Adipocyte (in vitro differentiated cells): ENCODE results near the gene FOXF1.

Source experiments
- DNase-seq: peaks from one replicate; pipeline ENCODE4 v3.0.0-alpha.2; 2015; ENCODE audit warnings: low read depth
- H3K27me3 ChIP-seq: replicated peaks from 2 replicates; pipeline ENCODE4 v1.7.0; 2013; ENCODE audit warnings: mild to moderate bottlenecking, low read length, moderate library complexity; ENCODE audit not compliant: control insufficient read depth, insufficient read depth
- H3K36me3 ChIP-seq: 2 replicates; pipeline ENCODE4 v1.7.0; 2013; ENCODE audit warnings: low read length, mild to moderate bottlenecking, moderate library complexity; ENCODE audit not compliant: control insufficient read depth, insufficient read depth, severe bottlenecking
- H3K4me1 ChIP-seq: 2 replicates; pipeline ENCODE4 v1.7.0; 2013; ENCODE audit warnings: mild to moderate bottlenecking, low read length, moderate library complexity; ENCODE audit not compliant: control insufficient read depth, insufficient read depth
- H3K4me3 ChIP-seq: 2 replicates; pipeline ENCODE4 v1.7.0; 2013; ENCODE audit warnings: mild to moderate bottlenecking, low read length, moderate library complexity
- H3K9ac ChIP-seq: 2 replicates; pipeline ENCODE4 v1.7.0; 2013; ENCODE audit warnings: mild to moderate bottlenecking, low read length, moderate library complexity
- H3K9me3 ChIP-seq: 2 replicates; pipeline ENCODE4 v1.7.0; 2013; ENCODE audit warnings: mild to moderate bottlenecking, low read length, moderate library complexity; ENCODE audit not compliant: control insufficient read depth

The FOXF1 gene

GRCh38 chr16:86494039-86494564 lies 16.2 kb upstream of the FOXF1 start:
- peaks cover 89% of the 10 kb centered on the region for H3K27me3 ChIP-seq
- H3K4me1 ChIP-seq = peaks cover 5% of the 10 kb centered on the region

GRCh38 chr16:86494565-86495356 lies 15.6 kb upstream of the FOXF1 start:
- H3K27me3 ChIP-seq = peaks cover 89% of the 10 kb centered on the region
- no peaks in the 10 kb centered on the region for H3K36me3 ChIP-seq
- no peak overlapping the region for H3K4me3 ChIP-seq
- DNase-seq = no peak
- H3K9me3 ChIP-seq = peaks cover 3% of the 10 kb centered on the region
- H3K4me1 ChIP-seq = peaks cover 8% of the 10 kb centered on the region
- no peak overlapping the region for H3K9ac ChIP-seq

More at GRCh38 chr16:86494039-86494564, 16.2 kb upstream of the FOXF1 start:
- Histone ChIP-seq H3K36me3 (no peaks in the 10 kb centered on the region), H3K9ac (no peak overlapping the region), H3K4me3 (no peak overlapping the region), H3K9me3 (peaks cover 10% of the 10 kb centered on the region)
- DNase-seq = no peak

GRCh38 chr16:86495357-86495701 lies 15.0 kb upstream of the FOXF1 start:
- H3K27me3 ChIP-seq = peaks cover 88% of the 10 kb centered on the region
- peaks cover 8% of the 10 kb centered on the region for H3K4me1 ChIP-seq
- H3K9ac ChIP-seq = no peak overlapping the region
- no peak for DNase-seq
- no peaks in the 10 kb centered on the region for H3K9me3 ChIP-seq
- no peak overlapping the region for H3K4me3 ChIP-seq
- H3K36me3 ChIP-seq = no peaks in the 10 kb centered on the region

GRCh38 chr16:86495756-86496261 lies 14.5 kb upstream of the FOXF1 start:
- DNase-seq = no peak
- H3K9ac ChIP-seq = no peak overlapping the region
- peaks cover 8% of the 10 kb centered on the region for H3K4me1 ChIP-seq
- H3K27me3 ChIP-seq = peaks cover 88% of the 10 kb centered on the region
- no peaks in the 10 kb centered on the region for H3K36me3 ChIP-seq
- H3K4me3 ChIP-seq = no peak overlapping the region
- H3K9me3 ChIP-seq = no peaks in the 10 kb centered on the region

GRCh38 chr16:86496262-86496928 lies 13.9 kb upstream of the FOXF1 start:
- H3K9me3 ChIP-seq = no peaks in the 10 kb centered on the region
- no peak overlapping the region for H3K9ac ChIP-seq
- H3K4me1 ChIP-seq = peaks cover 8% of the 10 kb centered on the region
- no peak overlapping the region for H3K4me3 ChIP-seq
- no peak for DNase-seq
- peaks cover 88% of the 10 kb centered on the region for H3K27me3 ChIP-seq
- no peaks in the 10 kb centered on the region for H3K36me3 ChIP-seq

GRCh38 chr16:86496929-86497461 lies 13.3 kb upstream of the FOXF1 start:
- no peak for DNase-seq
- Histone ChIP-seq H3K4me1 (peaks cover 8% of the 10 kb centered on the region), H3K36me3 (no peaks in the 10 kb centered on the region), H3K9ac (no peak overlapping the region), H3K4me3 (no peak overlapping the region), H3K9me3 (no peaks in the 10 kb centered on the region), H3K27me3 (peaks cover 86% of the 10 kb centered on the region)

GRCh38 chr16:86497551-86498021 lies 12.7 kb upstream of the FOXF1 start:
- Histone ChIP-seq H3K4me1 (peaks cover 8% of the 10 kb centered on the region), H3K36me3 (no peaks in the 10 kb centered on the region), H3K9me3 (no peaks in the 10 kb centered on the region), H3K27me3 (peaks cover 86% of the 10 kb centered on the region), H3K4me3 (no peak overlapping the region), H3K9ac (no peak overlapping the region)
- no peak for DNase-seq

- H3K4me1 ChIP-seq = peaks cover 8% of the 10 kb centered on the region
- no peaks in the 10 kb centered on the region for H3K36me3 ChIP-seq
- no peak overlapping the region for H3K4me3 ChIP-seq
- no peak overlapping the region for H3K9ac ChIP-seq
- no peaks in the 10 kb centered on the region for H3K9me3 ChIP-seq
- peaks cover 86% of the 10 kb centered on the region for H3K27me3 ChIP-seq
- DNase-seq = no peak
These were observed 12.1 kb upstream of the FOXF1 start for GRCh38 chr16:86498155-86498670.

- Histone ChIP-seq H3K9me3 (no peaks in the 10 kb centered on the region), H3K4me1 (peaks cover 8% of the 10 kb centered on the region), H3K27me3 (peaks cover 88% of the 10 kb centered on the region), H3K4me3 (no peak overlapping the region), H3K9ac (no peak overlapping the region), H3K36me3 (no peaks in the 10 kb centered on the region)
- DNase-seq = peak; percentile 39
These were observed 11.5 kb upstream of the FOXF1 start for GRCh38 chr16:86498671-86499439.

- H3K9me3 ChIP-seq = no peaks in the 10 kb centered on the region
- peaks cover 88% of the 10 kb centered on the region for H3K27me3 ChIP-seq
- H3K4me1 ChIP-seq = peaks cover 8% of the 10 kb centered on the region
- no peak overlapping the region for H3K9ac ChIP-seq
- no peaks in the 10 kb centered on the region for H3K36me3 ChIP-seq
- H3K4me3 ChIP-seq = no peak overlapping the region
- DNase-seq = no peak
These were observed 10.9 kb upstream of the FOXF1 start for GRCh38 chr16:86499440-86499786.
